Skeletal muscle cell (primary cell): ENCODE measurements around the gene ACSM6.

Source experiments
- DNase-seq: peaks from one replicate; pipeline ENCODE4 v3.0.0-alpha.2; 2010; ENCODE audit warnings: low read depth
- H3K4me3 ChIP-seq: 2 replicates; pipeline ENCODE4 v1.5.1; 2011; ENCODE audit warnings: low read depth, mild to moderate bottlenecking, control low read depth, low read length, moderate library complexity

Gene ACSM6

DNA sequence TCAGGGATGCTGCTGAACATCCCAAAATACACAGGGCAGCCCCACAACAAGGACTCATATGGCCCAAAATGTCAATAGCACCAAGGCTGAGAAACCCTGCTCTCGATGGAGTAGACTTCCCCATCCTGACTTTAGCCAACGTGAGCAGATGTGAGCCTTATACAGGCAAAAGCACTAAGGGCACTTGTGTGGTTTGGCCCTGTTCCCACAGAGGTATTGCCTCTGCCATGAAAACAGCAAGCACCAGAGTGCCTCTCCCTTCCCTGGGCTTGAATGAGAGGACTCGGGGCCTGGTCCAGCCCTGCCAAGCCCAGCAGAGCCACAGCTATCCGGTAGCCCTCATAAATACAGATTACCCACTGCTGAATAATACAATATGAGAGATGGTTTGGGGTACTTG, 47.5 kb downstream of the ACSM6 start:
- H3K4me3 ChIP-seq: no peak overlapping the region
- DNase-seq: no peak

DNA sequence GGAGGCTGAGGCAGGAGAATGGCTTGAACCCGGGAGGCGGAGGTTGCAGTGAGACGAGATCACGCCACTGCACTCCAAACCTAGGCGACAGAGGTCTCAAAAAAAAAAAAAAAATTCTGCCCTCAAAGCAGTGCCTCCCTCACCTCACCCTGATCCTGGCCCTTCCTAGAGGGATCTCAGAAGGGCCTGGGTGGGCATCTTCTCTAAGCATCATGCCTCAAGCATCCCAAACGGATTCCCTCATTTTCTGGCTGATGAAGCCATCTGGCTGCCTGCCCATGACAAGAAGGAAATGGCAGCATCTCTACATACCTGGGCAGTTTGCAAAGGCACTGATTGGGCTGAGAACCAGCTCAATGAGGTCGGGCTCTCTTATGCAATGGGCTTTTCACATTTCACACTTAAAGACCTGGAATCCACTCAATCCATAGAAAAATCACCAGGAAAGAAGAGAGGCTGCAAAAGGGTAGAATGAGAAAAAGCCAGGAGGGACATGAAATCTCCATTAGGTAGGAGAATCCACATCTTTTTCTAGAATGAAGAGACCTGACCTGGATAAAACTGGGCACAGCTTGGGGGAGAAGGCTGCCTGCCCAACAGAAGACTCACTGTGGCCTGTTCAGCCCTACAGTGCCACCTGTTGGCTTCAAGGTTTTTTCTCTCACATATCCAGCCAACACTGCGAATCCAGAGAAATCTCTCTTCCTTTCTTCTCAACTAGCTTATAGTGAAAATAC, 48.7 kb downstream of the ACSM6 start:
- DNase-seq: no peak
- H3K4me3 ChIP-seq: no peak overlapping the region

DNA sequence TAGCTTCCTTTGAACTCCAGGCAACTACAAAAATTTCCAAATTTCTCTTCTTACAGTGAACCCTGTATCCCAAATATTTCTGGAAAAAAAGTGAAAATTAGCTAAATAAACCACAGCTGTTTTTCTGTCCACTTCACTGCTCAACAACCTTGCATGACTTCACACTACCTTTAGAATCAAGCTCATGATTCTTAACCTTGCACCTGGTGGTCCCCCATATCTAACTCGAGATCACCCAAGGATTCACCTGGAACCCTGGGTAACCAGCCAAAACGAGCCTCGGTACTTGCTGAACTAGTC, 49.2 kb downstream of the ACSM6 start:
- H3K4me3 ChIP-seq: no peak overlapping the region
- DNase-seq: no peak

DNA sequence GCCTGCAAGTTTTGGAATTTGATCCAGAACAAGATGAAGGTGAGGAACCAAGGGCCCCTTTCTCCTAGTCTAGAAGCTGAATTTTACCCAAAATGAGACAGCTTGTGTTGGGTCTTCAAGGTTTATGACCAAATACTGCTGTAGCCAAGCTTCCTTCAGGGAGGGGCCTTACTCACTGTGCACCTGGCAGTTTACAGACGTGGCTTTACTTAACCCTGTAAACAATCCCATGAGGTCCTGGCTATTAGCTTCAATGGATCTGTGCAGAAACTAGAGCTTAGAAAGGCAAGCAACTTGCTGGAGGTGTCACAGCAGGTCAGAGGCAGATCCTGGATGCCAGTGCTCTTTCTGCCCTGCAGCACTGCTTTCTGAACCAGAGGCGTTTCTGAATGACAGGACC, 50.1 kb downstream of the ACSM6 start:
- no peak for DNase-seq
- no peak overlapping the region for H3K4me3 ChIP-seq

DNA sequence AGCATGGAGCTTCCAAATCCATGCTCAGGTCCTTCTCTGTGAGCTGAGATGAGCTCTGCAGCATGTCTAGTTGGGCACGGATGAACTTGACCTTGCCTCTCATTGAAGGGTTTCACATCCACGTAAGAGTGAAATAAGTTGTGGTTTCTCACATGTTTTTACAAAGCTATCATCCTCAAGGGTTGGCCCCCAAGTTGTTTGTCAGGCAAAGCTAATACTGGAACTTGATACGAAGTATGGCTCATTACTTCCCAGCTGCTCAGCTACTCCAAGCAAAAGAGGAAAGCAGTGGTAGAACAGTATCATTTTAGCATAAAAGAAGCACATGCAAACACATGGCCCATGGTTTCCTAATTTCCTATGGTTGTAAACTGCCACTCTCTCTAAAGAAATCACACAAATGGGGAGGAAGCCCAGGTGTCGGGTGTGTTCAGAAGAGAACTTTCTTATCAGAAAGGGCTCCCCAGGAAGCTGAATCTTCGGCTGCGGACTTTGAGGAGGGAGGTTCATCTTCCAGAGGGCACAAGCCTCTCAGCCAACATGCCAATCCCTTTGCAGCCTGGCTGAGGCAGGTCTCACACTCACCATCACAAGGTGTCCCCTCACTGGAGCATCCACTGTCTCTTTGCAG, 51.5 kb downstream of the ACSM6 start:
- DNase-seq: no peak
- no peak overlapping the region for H3K4me3 ChIP-seq

DNA sequence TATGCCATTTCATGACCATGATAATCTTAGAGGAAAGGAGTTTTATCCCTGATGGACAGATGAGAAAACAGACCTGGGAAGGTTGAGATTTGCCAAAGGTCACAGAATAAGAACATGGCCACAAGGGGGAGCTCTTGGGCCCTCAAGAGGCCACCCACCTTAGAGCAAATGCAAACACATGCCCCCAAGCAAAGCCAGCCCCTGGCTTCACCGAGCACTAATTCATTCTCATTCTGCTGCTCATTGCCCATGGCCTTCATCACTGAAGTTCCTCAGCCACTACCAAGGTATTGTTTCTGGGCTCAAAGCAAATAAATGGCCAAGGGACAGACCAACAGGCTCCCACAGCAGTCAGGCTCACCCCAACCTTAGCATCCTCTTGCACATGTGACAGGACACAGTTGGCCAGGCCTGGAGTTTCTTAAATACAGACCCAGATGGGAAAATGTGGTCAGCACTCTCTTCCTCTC, 52.6 kb downstream of the ACSM6 start:
- no peak overlapping the region for H3K4me3 ChIP-seq
- no peak for DNase-seq

DNA sequence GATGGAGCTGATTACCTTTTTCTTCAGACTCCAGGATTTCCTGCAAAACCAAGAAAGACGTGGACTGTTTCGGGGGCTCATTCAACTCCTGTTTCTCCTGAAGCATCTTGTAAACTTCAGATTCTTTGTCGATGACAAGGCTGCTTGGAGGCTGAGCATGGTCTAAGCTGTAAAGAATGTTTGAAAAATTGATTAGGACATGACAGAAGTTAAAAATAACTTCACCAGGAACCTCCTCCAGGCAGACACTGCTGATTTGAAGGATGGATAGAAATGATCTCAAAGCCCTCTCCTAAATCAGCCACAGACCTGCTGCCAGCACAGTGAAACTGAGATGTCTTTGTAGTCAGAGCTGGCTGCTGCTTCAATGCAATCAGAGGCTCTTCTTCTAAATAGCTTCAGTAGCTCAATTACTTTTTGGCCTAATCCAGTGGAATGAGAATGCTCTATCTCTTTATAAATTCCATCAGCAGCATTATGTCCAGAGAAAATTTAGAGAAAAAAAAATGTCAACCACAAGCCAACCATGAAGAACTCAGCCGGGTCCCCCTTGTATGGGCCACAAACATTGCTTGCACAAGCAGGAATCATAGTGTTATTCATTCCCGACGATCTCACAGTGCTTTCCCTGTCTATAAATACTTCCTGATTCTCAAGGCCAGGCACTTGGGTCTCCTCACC, 53.3 kb downstream of the ACSM6 start:
- DNase-seq: no peak
- H3K4me3 ChIP-seq: no peak overlapping the region

DNA sequence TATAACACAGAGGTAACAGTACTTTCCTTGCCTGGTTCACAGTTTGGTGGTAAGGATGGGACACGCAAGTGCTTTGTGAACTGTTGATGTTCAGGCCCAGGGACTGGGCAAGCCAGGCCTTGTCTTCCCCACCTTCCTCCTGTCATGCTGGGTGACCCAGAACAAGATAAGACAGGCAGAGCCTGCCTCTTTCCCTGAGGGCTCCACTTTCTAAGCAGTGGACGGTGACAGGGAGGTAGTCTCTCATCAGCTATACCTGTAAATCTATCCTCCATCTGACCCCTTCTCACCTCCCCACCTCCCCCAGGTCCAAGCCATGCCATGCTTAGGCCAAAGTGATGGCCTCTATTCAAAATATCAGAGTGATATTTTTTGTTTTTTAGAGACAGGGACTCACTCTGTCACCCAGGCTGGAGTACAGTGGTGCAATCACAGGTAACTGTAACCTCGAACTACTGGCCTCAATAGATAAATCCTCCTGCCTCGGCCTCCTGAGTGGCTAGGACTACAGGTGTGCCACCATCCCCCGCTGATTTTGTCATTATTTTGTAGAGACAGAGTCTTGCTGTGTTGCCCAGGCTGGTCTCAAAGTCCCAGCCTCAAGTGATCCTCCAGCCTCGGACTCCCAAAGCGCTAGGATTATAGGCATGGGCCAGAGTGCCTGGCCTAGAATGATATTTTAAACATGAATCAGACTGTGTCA, 54.0 kb downstream of the ACSM6 start:
- no peak for DNase-seq
- no peak overlapping the region for H3K4me3 ChIP-seq

DNA sequence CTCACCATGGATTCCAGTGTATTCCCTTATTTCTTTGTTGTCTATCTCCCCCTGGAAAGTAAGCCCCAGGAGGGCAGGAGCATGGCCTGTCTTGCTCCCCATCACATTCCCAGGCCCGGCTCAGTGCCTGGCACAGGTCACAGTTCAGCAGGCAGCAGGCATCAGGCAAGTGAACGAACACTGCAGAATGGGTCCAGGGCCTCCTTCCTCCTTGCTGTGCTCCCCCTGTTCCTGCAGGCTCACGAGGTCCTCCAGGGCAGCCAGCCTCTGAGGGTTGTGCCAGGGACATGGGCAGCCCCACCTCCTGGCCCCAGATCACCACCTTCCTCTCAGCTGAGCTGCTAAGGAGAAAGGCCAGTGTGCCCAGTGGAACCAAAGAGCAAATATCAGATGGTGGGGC, 55.0 kb downstream of the ACSM6 start:
- H3K4me3 ChIP-seq: no peak overlapping the region
- no peak for DNase-seq

DNA sequence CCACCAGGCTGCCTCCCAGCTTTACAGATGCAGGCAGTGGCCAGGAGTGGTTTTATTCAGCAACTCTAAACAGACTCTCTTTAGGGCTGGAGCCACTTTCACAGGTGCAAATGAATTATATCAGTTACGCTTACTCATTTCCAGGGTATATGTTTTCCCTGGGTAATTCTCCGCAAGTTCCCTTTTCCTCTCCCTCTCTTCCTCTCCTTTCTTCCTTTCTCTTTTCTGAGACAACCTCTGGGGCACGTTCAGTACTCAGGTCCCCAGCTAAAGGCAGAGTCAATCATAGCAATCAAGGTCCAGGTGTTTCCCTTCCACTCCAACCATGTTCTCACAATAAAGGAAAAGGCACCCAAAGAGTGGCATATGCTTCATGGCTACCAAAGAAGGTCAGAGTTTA, 55.4 kb downstream of the ACSM6 start:
- no peak overlapping the region for H3K4me3 ChIP-seq
- no peak for DNase-seq

DNA sequence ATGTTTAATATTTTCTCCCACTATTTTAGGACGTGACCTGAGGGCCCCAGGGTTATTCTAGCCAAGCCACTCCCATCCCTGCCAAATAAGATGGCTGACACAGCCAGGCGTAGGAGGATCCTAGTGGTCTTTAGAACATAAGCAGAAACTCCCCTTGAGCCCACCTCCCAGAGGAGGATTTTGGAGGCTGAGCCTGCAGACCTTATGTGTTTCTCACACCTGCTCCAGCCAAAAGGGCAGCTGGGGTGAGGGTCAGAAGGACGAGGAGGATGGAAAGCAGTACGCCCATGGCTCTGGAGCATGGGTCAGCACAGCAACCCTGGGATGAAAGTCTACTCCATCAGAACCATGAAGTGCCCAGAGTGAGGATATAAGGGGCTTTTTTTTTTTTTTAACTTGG, 56.8 kb downstream of the ACSM6 start:
- no peak overlapping the region for H3K4me3 ChIP-seq
- DNase-seq: no peak

DNA sequence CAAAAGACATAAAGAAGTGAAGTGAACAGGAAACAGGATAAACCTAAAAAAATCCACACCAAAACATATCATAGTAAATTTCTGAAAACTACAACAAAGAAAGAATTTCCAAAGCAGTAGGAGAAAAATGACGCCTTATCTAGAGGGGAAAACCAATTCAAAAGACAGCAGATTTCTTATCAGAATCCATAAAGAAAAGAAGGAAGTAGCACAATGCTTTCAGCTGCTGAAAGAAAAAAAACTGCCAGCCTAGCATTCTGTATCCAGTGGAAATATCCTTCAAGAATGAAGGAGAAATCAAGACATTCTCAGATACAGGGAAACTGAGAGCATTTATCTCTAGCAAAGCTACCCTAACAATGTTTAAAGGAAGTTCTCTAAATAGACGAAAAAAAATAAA, 59.0 kb downstream of the ACSM6 start:
- DNase-seq: no peak

DNA sequence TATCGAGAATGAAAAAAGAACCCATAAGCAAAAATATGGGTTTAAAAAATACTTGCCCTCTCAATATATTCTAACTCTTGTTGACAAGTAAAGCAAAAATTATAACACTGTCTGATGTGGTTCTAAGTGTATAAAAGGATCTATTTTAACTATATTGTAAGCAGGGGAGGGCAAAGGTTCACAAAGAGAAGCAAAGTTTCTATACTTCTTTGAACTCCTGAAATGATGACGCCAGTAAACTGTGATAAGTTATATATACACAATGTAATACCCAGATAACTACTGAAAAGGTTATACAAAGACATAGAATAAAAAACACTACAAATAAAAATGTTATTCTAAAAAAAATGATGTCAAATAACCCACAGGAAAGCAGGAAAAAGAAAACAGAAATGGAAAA, 59.6 kb downstream of the ACSM6 start:
- no peak for DNase-seq
- no peak overlapping the region for H3K4me3 ChIP-seq

More for the DNA sequence above, 59.0 kb downstream of the ACSM6 start:
- H3K4me3 ChIP-seq: no peak overlapping the region

DNA sequence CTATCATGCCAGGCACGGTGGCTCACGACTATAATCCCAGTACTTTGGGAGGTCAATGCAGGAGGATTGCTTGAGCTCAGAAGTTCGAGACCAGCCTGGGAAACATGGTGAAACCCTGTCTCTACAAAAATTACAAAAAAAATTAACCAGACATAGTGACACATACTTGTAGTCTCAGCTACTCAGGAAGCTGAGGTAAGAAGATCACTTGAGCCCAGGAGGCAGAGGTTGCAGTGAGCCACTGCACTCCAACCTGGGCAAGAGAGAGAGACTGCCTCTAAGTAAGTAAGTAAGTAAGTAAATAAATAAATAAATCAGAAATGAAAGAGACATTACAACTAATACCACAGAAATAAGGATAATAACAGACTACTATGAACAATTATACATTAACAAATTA, 60.6 kb downstream of the ACSM6 start:
- no peak for DNase-seq
- no peak overlapping the region for H3K4me3 ChIP-seq

DNA sequence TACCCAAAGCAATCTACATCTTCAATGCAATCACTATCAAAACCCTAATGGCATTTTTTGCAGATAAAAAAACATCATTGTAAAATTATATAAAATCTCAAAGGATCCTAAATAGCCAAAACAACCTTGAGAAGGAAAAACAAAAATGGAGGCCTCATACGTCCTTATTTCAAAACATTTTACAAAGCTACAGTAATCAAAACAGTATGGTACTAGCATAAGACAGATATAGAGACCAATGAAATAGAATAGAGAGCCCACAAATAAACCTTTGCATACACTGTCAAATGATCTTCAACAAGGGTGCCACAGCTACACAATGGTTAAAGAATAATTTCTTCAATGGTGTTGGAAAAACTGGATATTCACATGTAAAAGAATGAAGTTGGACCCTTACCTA, 62.2 kb downstream of the ACSM6 start:
- no peak overlapping the region for H3K4me3 ChIP-seq
- no peak for DNase-seq

DNA sequence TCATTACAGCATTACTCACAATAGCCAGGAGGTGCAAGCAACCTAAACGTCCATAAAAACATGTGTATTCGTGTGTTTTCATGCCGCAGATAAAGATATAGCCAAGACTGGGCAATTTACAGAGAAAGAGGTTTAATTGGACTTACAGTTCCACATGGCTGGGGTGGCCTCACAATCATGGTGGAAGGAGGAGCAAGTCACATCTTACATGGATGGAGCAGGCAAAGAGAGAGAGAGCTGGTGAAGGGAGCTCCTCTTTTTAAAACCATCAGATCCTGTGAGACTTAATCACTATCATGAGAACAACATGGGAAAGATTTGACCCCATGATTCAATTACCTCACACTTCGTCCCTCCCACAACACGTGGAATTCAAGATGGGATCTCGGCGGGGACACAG, 63.8 kb downstream of the ACSM6 start:
- H3K4me3 ChIP-seq: no peak overlapping the region
- no peak for DNase-seq

DNA sequence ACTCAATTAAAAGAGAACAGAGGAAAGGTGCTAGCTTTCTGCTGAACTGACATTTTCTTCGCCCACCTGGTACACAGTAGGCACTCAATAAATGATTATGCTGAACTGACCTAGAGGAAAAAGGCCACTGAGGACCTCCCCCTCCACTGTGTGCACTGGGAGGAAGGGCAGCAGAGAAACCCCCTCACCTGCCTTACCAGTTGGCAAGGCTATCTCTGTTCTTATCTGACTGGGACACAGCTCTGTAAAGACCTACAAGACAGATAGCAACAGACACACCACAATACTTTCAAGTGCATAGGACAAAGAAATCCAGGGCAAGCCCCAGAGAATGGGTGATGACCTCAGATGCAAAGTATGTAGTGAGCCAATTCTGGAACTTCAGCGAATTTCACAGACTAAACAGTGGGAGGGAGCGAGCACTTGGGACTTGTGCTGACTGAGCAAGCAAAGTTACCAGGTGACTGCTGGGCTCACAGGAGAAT, 66.4 kb downstream of the ACSM6 start:
- no peak for DNase-seq
- H3K4me3 ChIP-seq: no peak overlapping the region

DNA sequence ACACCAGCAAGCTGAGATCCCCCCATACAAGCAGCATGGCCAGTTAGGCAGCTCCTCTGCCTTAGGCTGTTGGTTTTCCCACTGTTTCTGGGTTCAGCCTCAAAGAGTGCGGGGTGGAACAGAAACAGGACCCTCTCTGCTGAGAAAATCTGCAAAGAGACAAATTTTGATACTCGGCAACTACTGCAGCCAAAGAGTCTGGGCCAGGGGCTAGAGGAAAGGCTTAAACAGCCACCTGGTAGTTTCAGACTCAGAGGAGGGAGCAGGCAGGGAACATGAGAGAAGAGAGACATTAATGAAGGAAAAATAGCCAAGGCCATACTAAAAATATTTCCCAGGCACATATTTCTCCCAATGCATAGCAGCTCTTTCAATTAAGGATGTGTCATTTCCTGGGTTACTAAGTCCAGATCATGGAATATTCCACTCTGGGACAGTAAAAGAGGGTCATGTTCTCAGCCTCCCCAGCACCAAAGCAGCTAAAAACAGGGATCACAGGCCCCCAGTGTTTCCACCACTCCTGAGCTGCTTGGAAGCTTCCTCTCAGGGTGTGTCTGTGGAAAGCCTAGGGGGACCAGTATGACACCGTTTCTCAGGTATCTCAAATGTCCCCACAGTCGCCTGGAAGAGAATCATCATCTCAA, 67.0 kb downstream of the ACSM6 start:
- no peak for DNase-seq
- no peak overlapping the region for H3K4me3 ChIP-seq

DNA sequence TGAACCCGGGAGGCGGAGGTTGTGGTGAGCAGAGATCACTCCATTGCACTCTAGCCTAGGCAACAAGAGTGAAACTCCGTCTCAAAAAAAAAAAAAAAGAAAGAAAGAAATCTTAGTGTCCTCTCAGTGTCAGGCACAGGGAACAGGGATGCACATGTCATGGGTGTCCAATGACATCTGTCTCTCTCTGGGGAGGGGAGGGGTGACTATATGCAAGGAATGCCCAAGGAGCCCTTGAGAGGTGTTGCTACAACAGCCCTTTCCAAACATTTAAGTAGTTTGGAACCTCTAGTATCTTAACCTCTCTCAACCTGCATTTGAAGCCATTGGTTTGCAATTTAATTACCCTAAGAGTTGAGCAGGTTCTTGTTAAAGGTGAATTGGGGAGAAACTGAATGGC, 67.9 kb downstream of the ACSM6 start:
- no peak for DNase-seq

More for the DNA sequence above, 67.9 kb downstream of the ACSM6 start:
- no peak overlapping the region for H3K4me3 ChIP-seq
